Lung microvascular endothelial cell (primary cell): ENCODE data around the gene NYAP2. TPM values are rescaled to one million over a fixed set of nuclear protein-coding genes. Genes with fewer than 3 reads are reported as not detected.

Experiments used
- DNase-seq, 2 donors: peaks; one replicate each; pipeline versions ENCODE4 v3.0.0 to v3.0.0-alpha.2; 2010; ENCODE audit warnings: low read depth in 2 of 2
- total RNA-seq: library from RNA; depleted of rRNA; stranded (reverse); fragments of >200 nt; gene quantifications from 2 replicates; pipeline ENCODE4 v1.2.1, GENCODE V29; 2014

NYAP2 gene
- total RNA-seq, 1 donor from 2014 or later: not detected

- DNase-seq: no peak
Observed at GRCh38 chr2:225428360-225428759, 28.9 kb downstream of the NYAP2 start.

- no peak for DNase-seq
Observed at GRCh38 chr2:225429717-225430116, 30.2 kb downstream of the NYAP2 start.

- DNase-seq: no peak
Observed at GRCh38 chr2:225431105-225431863, 31.8 kb downstream of the NYAP2 start.

GRCh38 chr2:225434014-225434413, 34.5 kb downstream of the NYAP2 start:
- DNase-seq: no peak

GRCh38 chr2:225437319-225437718, 37.8 kb downstream of the NYAP2 start:
- DNase-seq: no peak

GRCh38 chr2:225438248-225438647, 38.7 kb downstream of the NYAP2 start:
- DNase-seq: no peak

- no peak for DNase-seq
Observed at GRCh38 chr2:225452677-225453076, 53.2 kb downstream of the NYAP2 start.

- DNase-seq: no peak
Observed at GRCh38 chr2:225454412-225454811, 54.9 kb downstream of the NYAP2 start.

- DNase-seq: no peak
Observed at GRCh38 chr2:225456619-225457260, 57.2 kb downstream of the NYAP2 start.

GRCh38 chr2:225457482-225457881, 58.0 kb downstream of the NYAP2 start:
- no peak for DNase-seq

GRCh38 chr2:225458431-225459117, 59.1 kb downstream of the NYAP2 start:
- no peak for DNase-seq

GRCh38 chr2:225462417-225462816, 62.9 kb downstream of the NYAP2 start:
- no peak for DNase-seq

GRCh38 chr2:225462945-225463344, 63.4 kb downstream of the NYAP2 start:
- no peak for DNase-seq

- DNase-seq: no peak
Observed at GRCh38 chr2:225463449-225463848, 63.9 kb downstream of the NYAP2 start.

GRCh38 chr2:225464346-225465025, 65.0 kb downstream of the NYAP2 start:
- DNase-seq: no peak

- no peak for DNase-seq
Observed at GRCh38 chr2:225465827-225466226, 66.3 kb downstream of the NYAP2 start.

- DNase-seq: no peak
Observed at GRCh38 chr2:225466891-225467604, 67.5 kb downstream of the NYAP2 start.

GRCh38 chr2:225468131-225468530, 68.6 kb downstream of the NYAP2 start:
- DNase-seq: no peak

- DNase-seq: no peak
Observed at GRCh38 chr2:225471039-225471438, 71.5 kb downstream of the NYAP2 start.

GRCh38 chr2:225471482-225471881, 72.0 kb downstream of the NYAP2 start:
- no peak for DNase-seq

GRCh38 chr2:225472161-225472560, 72.7 kb downstream of the NYAP2 start:
- DNase-seq: no peak
